GM18520 (cell line): ENCODE measurements around the gene INHBC.

Experiments
- ATAC-seq: cut with Tn5 transposase; IDR thresholded peaks from one replicate; pipeline ENCODE4 v1.9.1; 2021; ENCODE audit not compliant: unreplicated experiment

Gene INHBC

GRCh38 chr12:57465747-57466505 is 31.3 kb downstream of the INHBC start:
- ATAC-seq = no peak

- no peak for ATAC-seq
Measured at GRCh38 chr12:57467212-57467874, 32.8 kb downstream of the INHBC start.

DNA sequence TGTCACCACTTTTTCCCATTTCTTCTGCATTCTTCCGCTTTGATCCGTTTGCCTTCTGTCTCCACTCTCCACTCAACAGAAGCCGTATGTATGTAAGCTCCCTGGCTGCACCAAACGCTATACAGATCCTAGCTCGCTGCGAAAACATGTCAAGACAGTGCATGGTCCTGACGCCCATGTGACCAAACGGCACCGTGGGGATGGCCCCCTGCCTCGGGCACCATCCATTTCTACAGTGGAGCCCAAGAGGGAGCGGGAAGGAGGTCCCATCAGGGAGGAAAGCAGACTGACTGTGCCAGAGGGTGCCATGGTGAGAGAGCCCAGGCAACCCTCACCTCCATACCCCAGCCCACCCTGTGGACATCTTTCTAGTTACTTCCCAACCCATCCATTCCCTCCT is 33.3 kb downstream of the INHBC start:
- no peak for ATAC-seq

- ATAC-seq = no peak
Measured at GRCh38 chr12:57469296-57470164, 34.9 kb downstream of the INHBC start.

DNA sequence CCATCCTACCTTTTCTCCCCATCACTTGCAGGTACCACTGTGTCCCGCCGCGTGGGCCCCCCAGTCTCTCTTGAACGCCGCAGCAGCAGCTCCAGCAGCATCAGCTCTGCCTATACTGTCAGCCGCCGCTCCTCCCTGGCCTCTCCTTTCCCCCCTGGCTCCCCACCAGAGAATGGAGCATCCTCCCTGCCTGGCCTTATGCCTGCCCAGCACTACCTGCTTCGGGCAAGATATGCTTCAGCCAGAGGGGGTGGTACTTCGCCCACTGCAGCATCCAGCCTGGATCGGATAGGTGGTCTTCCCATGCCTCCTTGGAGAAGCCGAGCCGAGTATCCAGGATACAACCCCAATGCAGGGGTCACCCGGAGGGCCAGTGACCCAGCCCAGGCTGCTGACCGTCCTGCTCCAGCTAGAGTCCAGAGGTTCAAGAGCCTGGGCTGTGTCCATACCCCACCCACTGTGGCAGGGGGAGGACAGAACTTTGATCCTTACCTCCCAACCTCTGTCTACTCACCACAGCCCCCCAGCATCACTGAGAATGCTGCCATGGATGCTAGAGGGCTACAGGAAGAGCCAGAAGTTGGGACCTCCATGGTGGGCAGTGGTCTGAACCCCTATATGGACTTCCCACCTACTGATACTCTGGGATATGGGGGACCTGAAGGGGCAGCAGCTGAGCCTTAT is 35.8 kb downstream of the INHBC start:
- no peak for ATAC-seq

DNA sequence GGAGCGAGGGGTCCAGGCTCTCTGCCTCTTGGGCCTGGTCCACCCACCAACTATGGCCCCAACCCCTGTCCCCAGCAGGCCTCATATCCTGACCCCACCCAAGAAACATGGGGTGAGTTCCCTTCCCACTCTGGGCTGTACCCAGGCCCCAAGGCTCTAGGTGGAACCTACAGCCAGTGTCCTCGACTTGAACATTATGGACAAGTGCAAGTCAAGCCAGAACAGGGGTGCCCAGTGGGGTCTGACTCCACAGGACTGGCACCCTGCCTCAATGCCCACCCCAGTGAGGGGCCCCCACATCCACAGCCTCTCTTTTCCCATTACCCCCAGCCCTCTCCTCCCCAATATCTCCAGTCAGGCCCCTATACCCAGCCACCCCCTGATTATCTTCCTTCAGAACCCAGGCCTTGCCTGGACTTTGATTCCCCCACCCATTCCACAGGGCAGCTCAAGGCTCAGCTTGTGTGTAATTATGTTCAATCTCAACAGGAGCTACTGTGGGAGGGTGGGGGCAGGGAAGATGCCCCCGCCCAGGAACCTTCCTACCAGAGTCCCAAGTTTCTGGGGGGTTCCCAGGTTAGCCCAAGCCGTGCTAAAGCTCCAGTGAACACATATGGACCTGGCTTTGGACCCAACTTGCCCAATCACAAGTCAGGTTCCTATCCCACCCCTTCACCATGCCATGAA is 36.5 kb downstream of the INHBC start:
- ATAC-seq = no peak

GRCh38 chr12:57471661-57472060 is 37.1 kb downstream of the INHBC start:
- no peak for ATAC-seq

DNA sequence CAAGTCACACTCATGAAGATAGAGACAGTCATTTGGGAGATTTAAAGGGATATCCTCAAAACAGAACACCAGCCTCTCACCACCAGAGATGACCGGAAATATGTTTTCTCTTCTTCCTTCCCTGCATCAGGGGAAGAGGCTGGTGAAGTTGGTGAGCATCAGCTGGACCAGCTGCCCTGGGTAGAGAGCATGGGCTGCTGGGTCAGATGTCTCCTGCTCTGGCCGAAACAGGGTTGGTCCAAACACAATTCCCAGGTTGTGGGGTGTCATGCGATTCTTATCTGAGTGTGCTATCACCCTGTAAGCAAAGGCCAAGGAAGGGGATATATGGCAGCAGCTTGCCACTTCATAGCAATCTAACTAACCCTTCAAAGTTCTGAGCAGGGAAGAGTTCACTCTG is 37.8 kb downstream of the INHBC start:
- ATAC-seq = no peak

GRCh38 chr12:57473392-57473791 is 38.8 kb downstream of the INHBC start:
- ATAC-seq = no peak

- no peak for ATAC-seq
Measured at GRCh38 chr12:57473886-57474285, 39.3 kb downstream of the INHBC start.

DNA sequence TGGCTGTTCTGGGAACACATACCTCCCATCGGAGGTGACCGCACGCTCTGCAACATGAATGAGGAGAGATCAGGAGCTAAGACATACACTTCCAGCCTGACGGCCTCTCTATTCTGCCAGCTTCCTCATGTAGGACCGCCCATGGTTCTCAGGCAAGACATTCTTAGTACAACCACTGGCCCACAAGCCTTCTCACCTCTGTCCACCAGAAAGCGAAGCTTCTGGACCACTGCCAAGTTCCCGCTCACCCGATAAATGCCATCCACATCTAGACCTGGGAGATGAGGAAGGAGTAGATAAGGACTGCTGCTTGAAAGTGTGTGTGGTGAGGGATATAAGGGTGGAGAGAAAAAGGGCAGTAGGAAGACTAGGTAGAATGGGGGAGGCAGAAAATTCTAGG is 39.8 kb downstream of the INHBC start:
- no peak for ATAC-seq

DNA sequence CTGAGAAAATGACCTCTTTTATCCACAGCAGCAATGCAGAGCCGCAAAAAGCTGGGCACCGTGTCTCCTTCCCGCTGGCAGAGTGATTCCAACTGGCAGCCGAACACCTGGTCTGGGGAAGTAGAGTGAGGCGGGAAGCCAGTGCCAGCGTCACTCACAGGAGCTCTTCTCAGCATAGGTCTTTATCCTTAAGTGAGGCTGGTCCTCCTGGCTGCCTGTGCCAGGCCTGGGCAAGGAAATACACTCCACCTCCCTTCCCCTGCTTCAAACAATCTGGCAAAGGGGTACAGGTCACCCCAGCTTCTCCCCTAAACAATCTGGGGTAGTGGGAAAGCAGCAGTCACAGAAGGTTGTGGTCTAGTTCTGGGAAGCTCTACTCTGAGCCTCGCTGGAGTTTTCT is 40.3 kb downstream of the INHBC start:
- no peak for ATAC-seq

DNA sequence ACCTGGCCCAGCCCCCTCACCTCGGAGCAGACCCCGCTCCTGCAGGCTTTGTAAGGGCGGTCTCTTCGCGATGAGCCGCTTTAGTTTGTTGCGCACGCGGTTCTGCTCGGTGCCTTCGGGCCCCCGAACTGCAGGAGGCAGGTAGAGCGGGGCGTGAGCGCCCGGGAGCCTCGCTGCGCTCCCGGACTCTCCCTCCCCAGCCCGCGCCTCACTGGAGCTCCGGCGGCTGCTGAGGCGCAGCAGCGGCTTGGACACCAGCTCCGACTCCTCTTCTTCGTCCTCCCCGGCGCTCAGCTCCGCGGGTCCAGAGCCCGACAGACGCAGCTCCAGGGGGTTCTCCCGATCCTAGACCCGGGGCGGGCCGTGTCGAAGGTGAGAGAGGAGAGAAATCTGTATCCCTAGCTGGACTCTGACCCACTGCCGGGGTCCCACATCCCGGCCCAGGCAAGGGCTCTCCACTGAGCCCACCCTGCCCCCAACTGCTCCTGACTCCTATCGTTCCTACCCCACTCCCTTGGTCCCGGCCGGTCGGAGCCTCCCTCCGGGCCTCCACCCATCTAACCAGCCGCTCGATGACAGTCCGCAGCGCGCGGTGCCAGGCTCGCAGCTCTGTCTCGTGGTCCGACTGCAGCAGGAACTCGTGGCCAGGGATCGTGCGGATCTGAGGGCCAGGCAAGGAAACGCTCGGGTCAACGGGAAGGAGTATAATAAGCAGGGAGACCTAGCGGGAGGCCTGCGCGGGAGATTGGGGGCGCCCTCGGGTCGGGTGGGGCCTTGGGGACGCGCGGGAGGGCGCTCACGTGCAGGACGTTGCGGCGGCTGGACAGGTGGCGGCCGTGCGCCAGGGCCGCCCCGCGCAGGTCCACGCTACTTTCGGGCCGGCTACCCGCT is 40.9 kb downstream of the INHBC start:
- no peak for ATAC-seq

DNA sequence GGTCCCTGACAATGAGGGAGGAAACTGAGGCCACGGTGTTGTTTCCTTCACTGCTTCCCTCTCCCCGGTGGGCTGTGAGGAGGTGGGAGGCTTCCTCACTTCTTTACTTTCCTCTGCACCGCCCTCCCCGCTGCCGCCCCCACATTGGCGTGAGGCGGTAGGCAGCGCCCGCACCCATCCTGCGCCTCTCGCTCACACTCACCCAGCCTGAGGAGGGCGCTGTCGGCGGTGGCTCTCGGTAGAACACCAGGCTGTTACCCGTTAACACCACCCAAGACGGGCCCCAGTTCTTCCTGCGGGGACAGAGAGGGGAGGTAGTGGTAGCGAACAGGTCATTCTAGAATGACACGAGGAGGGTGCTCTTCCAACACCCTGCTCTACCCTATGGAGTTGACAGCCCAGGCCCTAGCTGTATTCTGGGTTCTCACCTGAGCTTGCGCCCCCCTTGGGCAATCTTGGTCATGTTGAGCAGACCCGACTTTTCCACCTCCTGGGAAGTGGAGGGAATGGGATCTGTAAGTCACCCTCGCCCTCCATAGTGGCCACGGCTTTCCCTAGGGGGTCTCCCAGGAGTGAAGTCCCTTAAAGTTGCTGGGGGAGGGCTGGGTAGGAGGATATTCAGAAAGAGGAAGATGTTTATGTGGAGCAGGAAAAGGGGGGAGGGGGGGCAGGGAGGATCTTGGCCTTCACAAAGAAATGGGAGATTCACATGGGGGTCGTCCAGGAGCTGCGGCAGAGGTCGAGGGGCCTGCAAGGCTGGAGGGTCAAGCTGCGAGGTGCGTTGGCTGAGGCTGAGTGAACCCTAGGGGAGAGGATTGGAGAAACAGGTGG is 41.8 kb downstream of the INHBC start:
- no peak for ATAC-seq

GRCh38 chr12:57476993-57477709 is 42.6 kb downstream of the INHBC start:
- ATAC-seq = no peak

GRCh38 chr12:57477710-57478681 is 43.4 kb downstream of the INHBC start:
- ATAC-seq = peak; percentile 32

GRCh38 chr12:57479043-57479375 is 44.4 kb downstream of the INHBC start:
- ATAC-seq = no peak
